ENCODE results near the gene ODF2L.
A peak's percentile ranks its signal among the peaks of the same experiment; 100 is the strongest.
"Not testable (repeated sequence)": the region's sequence is repeated elsewhere in the genome, so short reads cannot be mapped to it uniquely, and the experiment has no call there.

ODF2L gene

DNA sequence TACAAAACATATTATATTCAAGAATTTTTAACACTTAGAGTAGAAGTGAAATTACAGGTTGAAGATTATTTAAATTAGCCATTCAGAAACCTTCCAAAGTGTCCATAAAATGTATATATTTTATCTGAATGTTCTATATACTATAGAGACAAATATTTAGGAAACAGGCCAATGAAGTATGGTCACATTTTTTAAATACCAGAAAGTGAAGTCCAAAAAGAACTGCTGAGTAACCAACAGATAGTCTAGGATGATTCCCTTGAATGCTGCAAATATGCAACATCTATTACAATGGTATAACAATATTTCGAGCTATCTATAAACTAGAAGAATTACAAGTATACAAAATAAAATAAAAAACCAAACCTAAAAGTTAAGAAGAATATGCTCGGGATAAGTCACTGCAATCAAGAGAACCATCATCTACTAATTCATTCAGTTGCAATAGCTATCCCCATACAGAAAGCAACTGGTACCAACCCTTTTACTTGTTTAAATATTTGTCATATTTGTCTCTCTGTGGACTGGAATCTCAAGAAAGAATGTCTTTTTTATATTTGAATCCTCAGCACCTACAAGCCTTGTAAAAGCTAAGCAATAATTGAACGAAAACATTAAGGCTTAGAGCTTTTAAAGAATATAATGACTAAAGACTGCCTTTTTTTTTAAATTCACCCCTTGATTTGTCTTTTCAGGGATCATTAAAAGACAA, 8.1 kb downstream of the ODF2L start:
- DNase-seq: no peak

DNA sequence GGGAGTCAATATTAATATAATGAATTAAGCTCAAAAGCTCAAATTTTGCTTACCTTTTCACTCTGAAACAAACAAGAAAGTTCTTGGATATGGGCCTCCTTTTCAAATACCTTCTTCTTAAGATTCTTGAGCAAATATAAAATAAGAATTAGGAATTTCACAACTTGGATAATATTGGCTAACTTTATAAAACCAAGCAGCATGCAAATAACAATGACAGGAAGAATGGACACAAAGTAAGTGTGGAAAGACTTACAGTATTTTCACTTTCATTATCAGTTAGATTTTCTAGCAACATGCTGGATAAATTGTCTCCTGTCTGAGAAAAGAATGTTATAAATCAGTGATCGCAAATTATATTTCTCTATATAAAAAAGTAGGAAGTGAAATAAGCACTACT, 13.2 kb downstream of the ODF2L start:
- DNase-seq: no peak

DNA sequence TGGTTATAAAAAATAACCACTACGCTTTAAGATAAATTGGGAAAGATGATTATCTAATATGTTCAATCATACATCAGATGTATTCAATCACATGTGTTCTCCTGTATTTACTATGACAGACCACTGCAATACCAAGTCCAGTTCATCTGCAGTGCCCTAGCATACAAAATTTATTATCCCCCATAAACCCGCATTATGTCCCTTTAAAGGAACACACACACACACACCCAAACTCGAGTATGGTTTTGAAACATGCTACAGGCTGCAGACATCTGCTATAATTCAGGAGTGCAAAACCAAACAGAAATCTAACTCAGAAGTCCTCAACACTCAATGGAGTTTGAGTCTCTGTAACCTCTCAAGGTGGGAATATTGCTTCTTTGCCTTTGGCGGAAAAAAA, 14.9 kb downstream of the ODF2L start:
- no peak for DNase-seq

DNA sequence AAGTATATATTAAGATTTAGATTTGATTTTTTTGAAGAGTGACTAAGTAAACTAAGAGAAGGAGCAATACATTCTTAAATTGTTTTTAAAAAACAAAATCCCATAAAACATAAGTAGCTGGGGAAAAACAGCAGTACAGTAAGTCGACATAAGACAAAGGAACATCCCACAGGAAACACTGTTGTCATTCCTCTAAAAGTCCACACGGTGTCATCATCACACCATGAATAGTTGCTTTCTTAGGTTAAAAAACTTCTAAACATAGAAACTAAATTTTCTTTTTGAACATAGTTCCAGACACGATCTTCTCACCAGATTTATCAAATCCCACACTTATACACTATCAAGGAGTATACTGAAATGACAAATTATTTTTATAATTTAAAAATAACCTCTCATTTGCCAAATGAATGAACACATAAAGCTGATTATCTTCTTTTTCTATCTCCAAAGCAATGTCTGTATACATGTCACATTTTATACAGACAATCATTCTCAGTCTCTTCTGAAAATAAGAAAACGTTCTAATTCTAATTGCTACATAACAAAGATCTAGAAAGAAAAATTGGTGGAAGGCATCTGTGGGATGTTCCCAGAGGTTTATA, 15.8 kb downstream of the ODF2L start:
- peak; percentile 47 for DNase-seq

DNA sequence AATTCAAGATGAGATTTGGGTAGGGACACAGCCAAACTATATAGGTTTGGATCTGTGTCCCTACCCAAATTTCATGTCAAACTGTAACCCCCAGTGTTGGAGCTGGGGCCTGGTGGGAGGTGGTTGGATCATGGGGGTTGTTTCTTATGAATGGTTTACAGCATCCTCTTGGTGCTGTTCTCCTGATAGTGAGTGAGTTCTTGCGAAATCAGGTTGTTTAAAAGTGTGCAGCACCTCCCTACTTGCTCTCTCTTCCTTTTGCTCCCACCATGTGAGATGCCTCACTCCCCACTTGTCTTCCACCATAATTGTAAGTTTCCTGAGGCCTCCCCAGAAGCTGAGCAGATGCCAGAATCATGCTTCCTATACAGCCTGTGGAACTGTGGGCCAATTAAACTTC, 17.3 kb downstream of the ODF2L start:
- DNase-seq: no peak

DNA sequence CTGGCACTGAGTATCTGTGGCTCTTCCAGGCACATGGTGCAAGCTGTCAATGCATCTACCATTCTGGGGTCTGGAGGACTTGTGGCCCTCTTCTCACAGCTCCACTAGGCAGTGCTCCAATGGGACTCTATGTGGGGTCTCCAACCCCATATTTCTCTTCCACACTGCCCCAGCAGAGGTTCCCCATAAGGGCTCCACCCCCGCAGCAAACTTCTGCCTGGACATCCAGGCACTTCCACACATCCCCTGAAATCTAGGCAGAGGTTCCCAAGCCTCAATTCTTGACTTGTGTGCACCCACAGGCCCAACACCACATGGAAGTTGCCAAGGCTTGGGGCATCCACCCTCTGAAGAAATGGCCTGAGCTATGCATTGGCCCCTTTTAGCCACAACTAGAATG, 18.8 kb downstream of the ODF2L start:
- no peak for DNase-seq

- no peak for DNase-seq
Measured at GRCh38 chr1:86375688-86376087, 20.4 kb downstream of the ODF2L start.

GRCh38 chr1:86370601-86371022, 25.5 kb downstream of the ODF2L start:
- DNase-seq: no peak

GRCh38 chr1:86365896-86366295, 30.2 kb downstream of the ODF2L start:
- no peak for DNase-seq

- no peak for DNase-seq
Measured at GRCh38 chr1:86362807-86363206, 33.3 kb downstream of the ODF2L start.

DNA sequence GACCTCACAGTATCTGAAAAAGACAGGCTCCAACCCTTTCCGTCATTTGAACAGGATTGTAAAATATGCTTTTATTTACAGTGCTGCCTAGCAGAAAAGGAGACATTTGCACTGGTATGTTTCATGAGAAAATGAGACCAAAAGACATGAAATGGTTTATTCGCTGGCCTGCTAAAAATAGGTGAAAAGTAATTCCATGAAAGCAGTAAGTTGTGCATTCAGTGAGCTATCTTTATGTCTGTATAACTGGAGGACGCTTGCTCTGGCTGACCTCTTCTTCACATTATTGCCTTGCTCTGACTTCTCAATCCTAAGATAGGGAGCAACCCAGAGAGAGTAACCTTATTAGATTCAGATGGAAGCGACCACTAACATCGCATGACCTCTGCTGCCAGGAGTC, 38.3 kb downstream of the ODF2L start:
- DNase-seq: no peak

DNA sequence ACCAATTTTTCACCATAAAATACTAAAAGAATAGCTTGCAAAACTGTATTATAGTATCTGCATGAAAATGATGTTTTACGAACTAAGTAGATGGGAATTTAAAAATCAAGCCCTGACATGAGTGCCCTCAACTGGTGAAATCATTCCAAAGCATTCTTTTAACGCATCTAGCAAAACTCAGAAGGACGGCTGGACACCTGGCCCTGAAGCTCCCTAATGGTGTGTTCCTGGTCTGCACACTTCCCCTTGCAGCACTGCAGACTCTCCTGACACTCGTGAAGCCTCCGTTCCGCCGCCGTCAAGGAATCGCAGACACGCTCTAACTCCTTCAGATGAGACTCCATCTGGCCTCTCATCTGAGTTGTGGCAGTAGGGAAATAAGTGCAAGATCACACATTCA, 39.9 kb downstream of the ODF2L start:
- no peak for DNase-seq

- no peak for DNase-seq
Measured at GRCh38 chr1:86352086-86352485, 44.0 kb downstream of the ODF2L start.

DNA sequence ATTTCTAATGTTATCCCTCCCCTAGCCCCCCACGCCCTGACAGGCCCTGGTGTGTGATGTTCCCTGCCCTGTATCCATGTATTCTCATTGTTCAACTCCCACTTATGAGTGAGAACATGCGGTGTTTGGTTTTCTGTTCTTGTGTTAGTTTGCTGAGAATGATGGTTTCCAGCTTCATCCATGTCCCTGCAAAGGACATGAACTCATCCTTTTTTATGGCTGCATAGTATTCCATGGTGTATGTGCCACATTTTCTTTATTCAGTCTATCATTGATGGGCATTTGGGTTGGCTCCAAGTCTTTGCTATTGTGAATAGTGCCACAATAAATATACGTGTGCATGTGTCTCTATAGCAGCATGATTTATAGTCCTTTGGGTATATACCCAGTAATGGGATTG, 45.9 kb downstream of the ODF2L start:
- DNase-seq: not testable (repeated sequence)

DNA sequence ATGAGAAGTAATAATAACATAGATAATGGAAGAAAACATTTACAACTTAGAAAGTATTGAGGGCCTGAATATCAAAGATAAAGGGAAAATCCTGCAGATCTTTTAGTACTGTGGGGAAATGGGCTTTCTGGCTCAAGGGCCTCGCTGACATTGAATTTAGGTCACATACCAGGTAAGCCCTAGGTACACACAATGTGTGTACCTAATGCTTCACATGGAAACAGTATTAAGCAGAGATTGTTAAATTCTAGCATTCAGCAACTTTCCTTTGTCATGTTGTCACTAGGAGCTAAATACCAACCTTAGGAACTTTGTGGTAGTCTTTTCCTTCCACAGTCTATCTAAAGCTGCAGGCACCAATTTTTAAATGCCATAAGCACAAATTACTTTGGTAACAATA, 49.7 kb downstream of the ODF2L start:
- no peak for DNase-seq

DNA sequence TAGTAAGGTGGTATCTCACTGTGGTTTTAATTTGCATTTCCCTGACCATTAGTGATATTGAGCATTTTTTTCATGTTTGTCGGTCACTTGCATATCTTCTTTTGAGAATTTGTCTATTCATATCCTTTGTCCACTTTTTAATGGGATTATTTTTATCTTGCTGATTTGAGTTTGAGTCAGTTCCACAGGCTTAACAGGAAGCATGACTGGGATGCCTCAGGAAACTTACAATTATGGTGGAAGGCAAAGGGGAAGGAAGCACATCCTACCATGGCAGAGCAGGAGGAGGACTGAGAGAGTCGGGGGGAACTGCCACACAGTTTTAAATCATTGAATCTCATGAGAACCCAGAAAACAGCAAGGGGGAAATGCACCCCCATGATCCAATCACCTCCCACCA, 51.1 kb downstream of the ODF2L start:
- DNase-seq: no peak

GRCh38 chr1:86339906-86340305, 56.2 kb downstream of the ODF2L start:
- DNase-seq: no peak

GRCh38 chr1:86339014-86339812, 56.9 kb downstream of the ODF2L start:
- DNase-seq: no peak

DNA sequence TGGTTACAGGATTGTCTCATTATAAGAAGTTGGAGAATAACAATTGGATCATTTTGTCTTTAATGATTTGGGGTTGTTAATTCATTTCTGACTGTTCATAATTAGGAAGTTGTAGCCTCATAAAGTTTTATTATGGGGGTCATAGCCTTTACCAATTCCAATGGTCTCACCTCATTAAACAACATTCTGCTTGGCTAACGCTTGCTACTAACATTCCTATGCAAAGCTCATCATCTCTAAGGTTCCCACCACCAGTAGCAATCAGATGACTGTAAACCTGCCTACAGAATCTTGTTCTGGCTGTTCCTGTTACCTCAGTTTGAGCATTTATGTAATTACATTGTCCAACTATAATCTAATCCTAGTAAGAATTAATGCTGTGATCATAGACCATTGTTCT, 60.2 kb downstream of the ODF2L start:
- DNase-seq: no peak

DNA sequence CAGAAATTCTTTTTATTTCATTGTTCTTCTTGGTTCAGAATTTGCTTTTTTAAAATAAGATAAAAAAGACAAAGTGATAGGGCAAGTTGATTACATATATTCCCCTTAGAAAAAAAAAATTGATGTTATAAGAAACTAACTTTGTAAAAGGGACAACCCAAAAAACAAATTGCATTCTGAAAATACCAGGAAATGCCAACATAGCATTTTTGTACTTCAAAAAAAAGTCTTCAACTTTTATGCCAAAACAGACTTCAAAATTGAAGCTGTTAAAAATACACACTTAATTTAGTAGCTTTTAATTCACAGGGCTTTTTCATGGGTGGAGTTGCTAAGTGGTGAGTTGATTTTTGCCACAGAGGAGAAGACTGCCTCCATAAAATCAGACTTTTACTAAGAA, 70.9 kb downstream of the ODF2L start:
- no peak for DNase-seq

GRCh38 chr1:86324130-86324822, 71.8 kb downstream of the ODF2L start:
- DNase-seq: no peak

DNA sequence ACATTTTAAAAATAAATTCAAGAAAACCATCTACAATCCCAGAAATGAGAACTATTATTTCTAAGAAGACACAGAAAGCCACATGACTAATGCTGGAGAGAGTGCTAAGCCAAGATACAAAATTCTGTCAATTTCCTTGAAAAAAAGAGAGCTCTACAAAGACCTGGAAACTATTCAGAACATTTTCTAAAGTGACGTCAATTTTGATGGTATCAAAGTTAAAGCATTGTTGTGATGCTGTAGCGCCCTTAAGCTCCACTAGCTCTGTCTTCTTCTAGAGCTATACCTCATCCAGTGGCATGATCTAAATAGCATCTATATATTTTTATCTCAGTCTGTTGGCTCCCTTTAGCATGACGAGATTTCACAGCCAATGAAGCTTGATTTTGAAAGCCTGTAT, 73.9 kb downstream of the ODF2L start:
- DNase-seq: no peak

- DNase-seq: no peak
Measured at GRCh38 chr1:86318436-86318835, 77.7 kb downstream of the ODF2L start.

GRCh38 chr1:86317926-86318325, 78.2 kb downstream of the ODF2L start:
- DNase-seq: no peak

Measured in NCI-H2081 treated with DMSO at 0.1 percent for 48 hours (cell line).